HCT116 (cell line): ENCODE results near the gene SHKBP1. TPM values are rescaled to one million over a fixed set of nuclear protein-coding genes. Genes with fewer than 3 reads are reported as not detected.

ENCODE experiments used
- ATAC-seq: fragments of 200-7000 bp; cut with Tn5 transposase; 2 replicates; pipeline ENCODE4 v1.9.1; 2020; ENCODE audit warnings: mild to moderate bottlenecking, moderate library complexity
- BruUV-seq: library from RNA; stranded (reverse); fragments of 400-500 nt; replicated peaks from 2 replicates; lab custom pipeline; 2021; lab: Mats Ljungman, UMichigan
- CTCF ChIA-PET: fragments of 300-600 bp; sonication (Branson Sonifier 250); formaldehyde crosslinking; loops from one replicate; lab custom pipeline; 2021; ENCODE audit warnings: antibody characterized with exemption; lab: Charles Lee
- POLR2A ChIA-PET: fragments of 300-600, 350-600 bp; sonication (Branson Sonifier 250); formaldehyde crosslinking; loops from one replicate; lab custom pipeline; 2021; ENCODE audit warnings: antibody characterized with exemption; lab: Charles Lee
- RAD21 ChIA-PET, 2 experiments: fragments of 300-600 bp; sonication (Branson Sonifier 250); formaldehyde crosslinking; loops; one replicate each; lab custom pipeline; 2023; ENCODE audit warnings: low total read pairs in 2 of 2; ENCODE audit not compliant: uncharacterized antibody in 2 of 2, unreplicated experiment in 2 of 2, low non-redundant PET in 1 of 2; lab: Charles Lee
- DNase-seq: peaks from one replicate; pipeline ENCODE4 v3.0.0-alpha.2; 2010; ENCODE audit warnings: low read depth, low spot score
- H2AFZ ChIP-seq: fragments of 200-600 bp; shearing (Covaris generic), sonication (generic); 2 replicates; pipeline ENCODE4 v1.6.1; 2017; ENCODE audit warnings: low read depth, mixed run types, mixed read lengths, antibody characterized with exemption, low read length; ENCODE audit not compliant: poor library complexity, severe bottlenecking
- H3K27ac ChIP-seq: 2 replicates; pipeline ENCODE4 v1.5.1; 2012; ENCODE audit warnings: low read depth, low read length
- H3K27me3 ChIP-seq: fragments of 200-600 bp; sonication (generic); 2 replicates; pipeline ENCODE4 v1.6.1; 2016; ENCODE audit warnings: mixed run types, low read length, mixed read lengths; ENCODE audit not compliant: insufficient read depth
- H3K36me3 ChIP-seq, 2 experiments: fragments of 200-500 bp in 1 of 2; fragments of 200-600 bp in 1 of 2; sonication (Bioruptor generic) in 1 of 2; sonication (generic) in 1 of 2; 2 replicates each; pipeline versions ENCODE4 v1.5.1 to v1.6.1; 2014 to 2016; ENCODE audit warnings: low read length in 2 of 2, inconsistent platforms in 1 of 2, mixed read lengths in 1 of 2, mixed run types in 1 of 2; ENCODE audit not compliant: insufficient read depth in 2 of 2, control insufficient read depth in 1 of 2
- H3K4me1 ChIP-seq, 2 experiments: fragments of 200-600 bp in 1 of 2; sonication (generic) in 1 of 2; 2 replicates each; pipeline versions ENCODE4 v1.5.1 to v1.6.1; 2012 to 2017; ENCODE audit warnings: low read length in 2 of 2, inconsistent platforms in 1 of 2, mild to moderate bottlenecking in 1 of 2, mixed read lengths in 1 of 2, mixed run types in 1 of 2, moderate library complexity in 1 of 2; ENCODE audit not compliant: insufficient read depth in 2 of 2, control insufficient read depth in 1 of 2
- H3K4me2 ChIP-seq: fragments of 200-600 bp; sonication (generic); 2 replicates; pipeline ENCODE4 v1.6.1; 2017; ENCODE audit warnings: mixed run types, low read length, mixed read lengths
- H3K4me3 ChIP-seq, 2 experiments: fragments of 200-600 bp in 1 of 2; sonication (generic) in 1 of 2; replicated peaks in 1 of 2; 2 replicates each; pipeline ENCODE4 v1.5.1; 2011 to 2016; ENCODE audit warnings: low read length in 2 of 2, control low read depth in 1 of 2, low read depth in 1 of 2, mild to moderate bottlenecking in 1 of 2, mixed read lengths in 1 of 2, mixed run types in 1 of 2
- H3K79me2 ChIP-seq: fragments of 200-600 bp; sonication (generic); 2 replicates; pipeline ENCODE4 v1.6.1; 2017; ENCODE audit warnings: mild to moderate bottlenecking, mixed run types, low read length, moderate library complexity, mixed read lengths; ENCODE audit not compliant: insufficient read depth
- H3K9ac ChIP-seq: fragments of 200-600 bp; sonication (generic); 2 replicates; pipeline ENCODE4 v1.6.1; 2016; ENCODE audit warnings: low read length, mixed read lengths
- H3K9me2 ChIP-seq: fragments of 200-600 bp; sonication (generic), shearing (Covaris generic); 2 replicates; pipeline ENCODE4 v1.6.1; 2017; ENCODE audit warnings: mixed run types, mild to moderate bottlenecking, moderate library complexity; ENCODE audit not compliant: insufficient read depth
- H3K9me3 ChIP-seq, 2 experiments: fragments of 200-500 bp in 1 of 2; fragments of 200-600 bp in 1 of 2; sonication (Bioruptor generic) in 1 of 2; sonication (generic) in 1 of 2; 2 replicates each; pipeline ENCODE4 v1.6.1; 2014 to 2017; ENCODE audit warnings: low read length in 2 of 2, mixed read lengths in 2 of 2, inconsistent platforms in 1 of 2, low read depth in 1 of 2, mild to moderate bottlenecking in 1 of 2, mixed run types in 1 of 2, moderate library complexity in 1 of 2; ENCODE audit not compliant: control insufficient read depth in 1 of 2, insufficient read depth in 1 of 2
- H4K20me1 ChIP-seq: fragments of 200-600 bp; sonication (generic), shearing (Covaris generic); 2 replicates; pipeline ENCODE4 v1.6.1; 2017; ENCODE audit warnings: mixed run types, mild to moderate bottlenecking, moderate library complexity; ENCODE audit not compliant: insufficient read depth
- JUND ChIP-seq: IDR thresholded peaks from 2 replicates; pipeline ENCODE4 v1.6.1; 2012
- POLR2A ChIP-seq: IDR thresholded peaks from 2 replicates; pipeline ENCODE4 v1.7.0; 2011; ENCODE audit warnings: borderline replicate concordance; ENCODE audit not compliant: insufficient read depth, insufficient read length; ENCODE audit errors: extremely low read depth
- RAD21 ChIP-seq: IDR thresholded peaks from 2 replicates; pipeline ENCODE4 v1.6.1; 2012; ENCODE audit warnings: low read depth, mild to moderate bottlenecking
- intact Hi-C: fragments of 100-400 bp; cut with micrococcal nuclease; formaldehyde crosslinking; loops from 2 replicates; pipeline ENCODE4 v1.10.0; 2022
- total RNA-seq: library from RNA; stranded (reverse); gene quantifications from one replicate; pipeline ENCODE4 v1.2.1, GENCODE V29; 2021; ENCODE audit not compliant: unreplicated experiment
- TF ChIP-seq, protein P1 (sequence below), 3 experiments: fragments of 200-600 bp in 1 of 3; sonication (generic) in 1 of 3; IDR thresholded peaks in 2 of 3; conservative IDR thresholded peaks in 1 of 3; 2 replicates each; pipeline ENCODE4 v1.5.1; 2012 to 2017; ENCODE audit warnings: low read depth in 2 of 3, low read length in 2 of 3, antibody characterized with exemption in 1 of 3, borderline replicate concordance in 1 of 3, control low read depth in 1 of 3, mild to moderate bottlenecking in 1 of 3, mixed read lengths in 1 of 3, mixed run types in 1 of 3, moderate library complexity in 1 of 3; ENCODE audit not compliant: insufficient read depth in 1 of 3
- TF ChIP-seq, protein P2 (sequence below): IDR thresholded peaks from 2 replicates; pipeline ENCODE4 v1.6.1; 2012

The SHKBP1 gene
- total RNA-seq, 1 experiment from 2014 or later = 97.4 TPM

DNA sequence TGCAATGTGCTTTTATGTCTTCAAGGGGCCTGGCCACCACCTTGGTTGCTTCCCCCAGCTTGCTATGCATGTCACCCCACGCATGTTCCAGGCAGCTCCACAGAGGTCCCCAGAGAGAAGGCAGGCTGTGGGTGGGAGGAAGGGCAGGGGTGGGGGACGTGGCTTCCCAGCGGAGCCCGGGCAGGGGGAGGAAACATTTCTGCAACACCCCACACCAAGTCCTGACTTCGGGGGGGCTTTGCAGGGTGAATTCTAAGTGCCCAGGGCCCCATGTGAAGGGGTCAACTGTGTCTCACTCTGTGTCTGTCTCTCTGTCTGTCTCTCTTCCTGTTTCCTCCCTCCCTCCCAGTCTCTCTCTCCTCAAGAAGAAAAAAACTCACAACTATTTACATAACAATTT, 64.1 kb downstream of the SHKBP1 start:
- Histone ChIP-seq H3K9me2 (no peaks in the 10 kb centered on the region), H4K20me1 (no peaks in the 10 kb centered on the region), H3K4me3 (no peak overlapping the region), H3K9ac (no peak overlapping the region), H3K27me3 (no peaks in the 10 kb centered on the region), H3K4me1 (peaks cover 20 to 36% of the 10 kb centered on the region in 2 experiments), H3K4me2 (no peak overlapping the region), H3K27ac (no peak overlapping the region), H3K79me2 (no peaks in the 10 kb centered on the region), H3K36me3 (no peaks in the 10 kb centered on the region), H2AFZ (no peak overlapping the region), H3K9me3 (no peaks in the 10 kb centered on the region)
- RAD21 ChIA-PET = no interaction called here
- no TSS peak for BruUV-seq
- TF ChIP-seq POLR2A (no peak), JUND (no peak), RAD21 (no peak)
- TF ChIP-seq, protein P1, sequence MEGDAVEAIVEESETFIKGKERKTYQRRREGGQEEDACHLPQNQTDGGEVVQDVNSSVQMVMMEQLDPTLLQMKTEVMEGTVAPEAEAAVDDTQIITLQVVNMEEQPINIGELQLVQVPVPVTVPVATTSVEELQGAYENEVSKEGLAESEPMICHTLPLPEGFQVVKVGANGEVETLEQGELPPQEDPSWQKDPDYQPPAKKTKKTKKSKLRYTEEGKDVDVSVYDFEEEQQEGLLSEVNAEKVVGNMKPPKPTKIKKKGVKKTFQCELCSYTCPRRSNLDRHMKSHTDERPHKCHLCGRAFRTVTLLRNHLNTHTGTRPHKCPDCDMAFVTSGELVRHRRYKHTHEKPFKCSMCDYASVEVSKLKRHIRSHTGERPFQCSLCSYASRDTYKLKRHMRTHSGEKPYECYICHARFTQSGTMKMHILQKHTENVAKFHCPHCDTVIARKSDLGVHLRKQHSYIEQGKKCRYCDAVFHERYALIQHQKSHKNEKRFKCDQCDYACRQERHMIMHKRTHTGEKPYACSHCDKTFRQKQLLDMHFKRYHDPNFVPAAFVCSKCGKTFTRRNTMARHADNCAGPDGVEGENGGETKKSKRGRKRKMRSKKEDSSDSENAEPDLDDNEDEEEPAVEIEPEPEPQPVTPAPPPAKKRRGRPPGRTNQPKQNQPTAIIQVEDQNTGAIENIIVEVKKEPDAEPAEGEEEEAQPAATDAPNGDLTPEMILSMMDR (IDR thresholded peaks at IDR 0.05 in 2 of 3, conservative IDR thresholded peaks at IDR 0.05 in 1 of 3; ENCODE audit: borderline replicate concordance in 1 of 3, insufficient read depth in 1 of 3, low read depth in 2 of 3, low read length in 2 of 3) = no peak
- TF ChIP-seq, protein P2, sequence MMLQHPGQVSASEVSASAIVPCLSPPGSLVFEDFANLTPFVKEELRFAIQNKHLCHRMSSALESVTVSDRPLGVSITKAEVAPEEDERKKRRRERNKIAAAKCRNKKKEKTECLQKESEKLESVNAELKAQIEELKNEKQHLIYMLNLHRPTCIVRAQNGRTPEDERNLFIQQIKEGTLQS = no peak
- CTCF ChIA-PET = no interaction called here
- ATAC-seq (no peak), DNase-seq (no peak)
- intact Hi-C loops = no loop called here
- POLR2A ChIA-PET = no interaction called here

Other genes starting within 250 kb of the SHKBP1 start
- 18.0 TPM for gene C19orf47, start 228.5 kb upstream of the SHKBP1 start, total RNA-seq
- gene PLD3, start 228.2 kb upstream of the SHKBP1 start, total RNA-seq = 123 TPM
- gene HIPK4, start 186.7 kb upstream of the SHKBP1 start, total RNA-seq = 0.74 TPM
- gene PRX, start 163.5 kb upstream of the SHKBP1 start, total RNA-seq = 4.8 TPM
- gene SERTAD1, start 150.9 kb upstream of the SHKBP1 start, total RNA-seq = 30.3 TPM
- gene SERTAD3, start 132.5 kb upstream of the SHKBP1 start, total RNA-seq = 32.4 TPM
- 113 TPM for gene BLVRB, start 111.1 kb upstream of the SHKBP1 start, total RNA-seq
- 4.6 TPM for gene SPTBN4, start 109.9 kb upstream of the SHKBP1 start, total RNA-seq
- gene LTBP4, start 24.5 kb downstream of the SHKBP1 start, total RNA-seq = 310 TPM
- gene NUMBL, start 113.8 kb downstream of the SHKBP1 start, total RNA-seq = 41.7 TPM
- 47.1 TPM for gene COQ8B, start 140.0 kb downstream of the SHKBP1 start, total RNA-seq
- 11.4 TPM for gene ITPKC, start 140.2 kb downstream of the SHKBP1 start, total RNA-seq
- 16.8 TPM for gene ACTMAP, start 173.6 kb downstream of the SHKBP1 start, total RNA-seq
- gene SNRPA, start 174.3 kb downstream of the SHKBP1 start, total RNA-seq = 170 TPM
- gene MIA, start 198.6 kb downstream of the SHKBP1 start, total RNA-seq = 1.4 TPM
- gene RAB4B, start 201.4 kb downstream of the SHKBP1 start, total RNA-seq = 18.7 TPM
- 58.6 TPM for gene EGLN2, start 222.3 kb downstream of the SHKBP1 start, total RNA-seq